H1 (cell line): Measurements from ENCODE around the gene DHRS12. TPM values are rescaled to one million over a fixed set of nuclear protein-coding genes. Genes with fewer than 3 reads are reported as not detected.

Experiments used
- CHD2 ChIP-seq: IDR thresholded peaks from 2 replicates; pipeline ENCODE4 v1.6.1; 2012; ENCODE audit warnings: low read length, improper control_type of control experiment
- HDAC6 ChIP-seq: IDR thresholded peaks from one replicate; pipeline ENCODE4 v1.7.1; 2012; ENCODE audit warnings: low read depth, mild to moderate bottlenecking, inconsistent platforms, low read length, moderate library complexity
- SP2 ChIP-seq: IDR thresholded peaks from 2 replicates; pipeline ENCODE4 v1.6.1; 2012; ENCODE audit warnings: mild to moderate bottlenecking, low read length, inconsistent platforms
- SUZ12 ChIP-seq: fragments of 200-600 bp; sonication (generic); IDR thresholded peaks from 2 replicates; pipeline ENCODE4 v1.6.1; 2012; ENCODE audit warnings: mild to moderate bottlenecking, inconsistent platforms, low read length, moderate library complexity, mixed read lengths
- YY1 ChIP-seq: IDR thresholded peaks from 2 replicates; pipeline ENCODE4 v1.6.1; 2011; ENCODE audit warnings: low read depth, mild to moderate bottlenecking, low read length
- polyA plus RNA-seq, 7 experiments: library from polyadenylated mRNA; depleted of rRNA in 3 of 7; stranded (reverse) in 5 of 7; unstranded in 2 of 7; fragments of >200 nt in 5 of 7; fragments of 200-250 nt in 2 of 7; gene quantifications; 1 replicate in 5 of 7; 2 replicates in 1 of 7; 4 replicates in 1 of 7; pipeline versions ENCODE4 v1.2.1 to v1.2.3, GENCODE V29; 2011 to 2013; ENCODE audit warnings: missing spikeins in 2 of 7, mixed read lengths in 2 of 7
- total RNA-seq: library from RNA; stranded (reverse); fragmentation: NEBNext Ultra II Directional; extraction: Animal tissue kit (Norgen Biotek cat#: 25700); gene quantifications from 2 replicates; pipeline ENCODE4 v1.2.1, GENCODE V29; 2021

DHRS12 gene
- total and polyA plus RNA-seq, 2 of the 8 experiments (the other 6 are each of a cell fraction or from before 2014, with no cell fraction given): 8.7 TPM

DNA sequence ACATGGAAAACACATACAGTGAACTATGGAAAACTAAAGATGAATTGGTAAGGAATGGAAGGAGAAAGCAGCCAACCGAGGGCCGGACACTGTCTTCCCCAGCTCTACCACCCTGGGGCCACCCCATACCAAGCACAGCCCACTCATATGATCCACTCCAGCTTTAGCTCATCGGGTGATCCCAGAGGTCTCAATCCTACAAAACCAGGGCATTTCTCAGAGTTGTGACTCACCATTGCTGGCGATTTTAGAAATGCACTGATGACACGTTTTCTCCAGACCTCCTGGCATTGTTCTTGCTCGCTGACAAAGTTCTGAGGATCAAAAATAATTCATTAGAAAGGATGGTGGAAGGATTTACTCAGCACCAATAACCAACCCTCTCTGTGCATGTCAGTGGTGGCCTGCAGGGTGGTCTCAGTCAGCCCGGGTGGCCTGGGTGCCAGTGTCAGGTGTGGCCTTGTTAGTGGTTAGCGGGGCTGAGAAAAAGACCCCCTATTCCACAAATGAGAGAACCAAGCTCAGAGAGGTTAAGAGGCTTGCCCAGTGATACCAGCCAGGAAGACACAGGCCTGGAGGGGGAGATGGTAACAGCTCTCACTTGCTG lies 34.4 kb upstream of the DHRS12 start (continued):
- TF ChIP-seq CHD2 (no peak), SUZ12 (no peak), SP2 (no peak), HDAC6 (no peak), YY1 (no peak)
- TF ChIP-seq, all 59 proteins: peak for 0
